Occipital lobe (tissue), 2 donors: ENCODE results near the gene ADARB2. TPM values are rescaled to one million over a fixed set of nuclear protein-coding genes. Genes with fewer than 3 reads are reported as not detected.

Source experiments
- DNase-seq: peaks from one replicate; lab custom pipeline; 2025; lab: John Stamatoyannopoulos, UW
- total RNA-seq: library from RNA; depleted of rRNA; stranded (reverse); fragments of >200 nt; gene quantifications from one replicate; pipeline ENCODE4 v1.2.3, GENCODE V29; 2014

Gene ADARB2
- total RNA-seq, 1 donor from 2014 or later, result 4.8 TPM

GRCh38 chr10:1295756-1296480 is 441.4 kb downstream of the ADARB2 start:
- no peak for DNase-seq

- no peak for DNase-seq
These were observed 442.6 kb downstream of the ADARB2 start for GRCh38 chr10:1294748-1295147.

- no peak for DNase-seq
These were observed 443.5 kb downstream of the ADARB2 start for GRCh38 chr10:1293636-1294435.

GRCh38 chr10:1293157-1293556 is 444.2 kb downstream of the ADARB2 start:
- DNase-seq, result no peak

GRCh38 chr10:1292611-1293031 is 444.7 kb downstream of the ADARB2 start:
- DNase-seq, result no peak

- no peak for DNase-seq
These were observed 445.9 kb downstream of the ADARB2 start for GRCh38 chr10:1291178-1292090.

GRCh38 chr10:1290071-1290471 is 447.3 kb downstream of the ADARB2 start:
- no peak for DNase-seq

GRCh38 chr10:1289591-1289990 is 447.7 kb downstream of the ADARB2 start:
- DNase-seq, result no peak

- DNase-seq, result no peak
These were observed 449.3 kb downstream of the ADARB2 start for GRCh38 chr10:1287971-1288401.

GRCh38 chr10:1287487-1287886 is 449.8 kb downstream of the ADARB2 start:
- DNase-seq, result no peak

- no peak for DNase-seq
These were observed 453.2 kb downstream of the ADARB2 start for GRCh38 chr10:1284076-1284475.

- no peak for DNase-seq
These were observed 455.9 kb downstream of the ADARB2 start for GRCh38 chr10:1281405-1281782.

GRCh38 chr10:1280466-1281404 is 456.6 kb downstream of the ADARB2 start:
- DNase-seq, result no peak

GRCh38 chr10:1278306-1278705 is 459.0 kb downstream of the ADARB2 start:
- DNase-seq, result no peak

GRCh38 chr10:1274701-1275544 is 462.4 kb downstream of the ADARB2 start:
- no peak for DNase-seq

- DNase-seq, result peak; percentile 35
These were observed 463.1 kb downstream of the ADARB2 start for GRCh38 chr10:1274111-1274661.

- no peak for DNase-seq
These were observed 463.8 kb downstream of the ADARB2 start for GRCh38 chr10:1273372-1274105.

GRCh38 chr10:1272777-1273161 is 464.6 kb downstream of the ADARB2 start:
- DNase-seq, result no peak
